K562 (cell line): Measurements from ENCODE around the gene ABCB10. TPM values are rescaled to one million over a fixed set of nuclear protein-coding genes. Genes with fewer than 3 reads are reported as not detected.

Source experiments
- ATAC-seq: fragments of 200-7000 bp; cut with Tn5 transposase; 3 replicates; pipeline ENCODE4 v1.9.1; 2020; ENCODE audit warnings: moderate library complexity
- BruUV-seq: library from RNA; stranded (reverse); fragments of 400-500 nt; replicated peaks from 2 replicates; lab custom pipeline; 2021; lab: Mats Ljungman, UMichigan
- CTCF ChIA-PET: fragments of 300-600 bp; formaldehyde crosslinking; extraction: SDS; loops from one replicate; lab custom pipeline; 2021; ENCODE audit warnings: low intra/inter-chr PET ratio; lab: Yijun Ruan, JAX
- POLR2A ChIA-PET: fragments of 300-600, 350-650 bp; sonication (Branson Sonifier 250); formaldehyde crosslinking; extraction: SDS; loops from one replicate; lab custom pipeline; 2021; ENCODE audit warnings: antibody characterized with exemption, inconsistent platforms; lab: Yijun Ruan, JAX
- DNase-seq, 4 experiments: peaks; one replicate each; pipeline versions ENCODE4 v3.0.0 to v3.0.0-alpha.2; 2011 to 2018; ENCODE audit warnings: low spot score in 3 of 4, mixed read lengths in 3 of 4; ENCODE audit errors: extremely low read depth in 1 of 4
- FAIRE-seq: peaks from 2 replicates; lab custom pipeline; 2011; peaks lifted over from hg19 to GRCh38; lab: Jason Lieb, UNC
- H2AFZ ChIP-seq: 2 replicates; pipeline ENCODE4 v1.6.0; 2011; ENCODE audit warnings: low read depth, low read length, control low read depth, inconsistent platforms
- H3K27ac ChIP-seq: fragments of 200-600 bp; 3 replicates; pipeline ENCODE4 v1.8.0; 2011; ENCODE audit warnings: low read depth, mild to moderate bottlenecking, control low read depth, inconsistent platforms, low read length, moderate library complexity, mixed read lengths; ENCODE audit errors: extremely low read depth
- H3K27me3 ChIP-seq, 2 experiments: fragments of 300-600 bp in 1 of 2; 2 replicates in 1 of 2; 3 replicates in 1 of 2; pipeline versions ENCODE4 v1.6.0 to v1.8.0; 2011; ENCODE audit warnings: inconsistent platforms in 2 of 2, low read length in 2 of 2, mild to moderate bottlenecking in 1 of 2, mixed read lengths in 1 of 2, moderate library complexity in 1 of 2; ENCODE audit not compliant: control insufficient read depth in 2 of 2, insufficient read depth in 2 of 2
- H3K36me3 ChIP-seq: fragments of 300-600 bp; 3 replicates; pipeline ENCODE4 v1.8.0; 2011; ENCODE audit warnings: mild to moderate bottlenecking, low read length, inconsistent platforms; ENCODE audit not compliant: control insufficient read depth, insufficient read depth
- H3K4me1 ChIP-seq, 2 experiments: fragments of 200-600 bp in 1 of 2; replicated peaks in 1 of 2; 2 replicates in 1 of 2; 3 replicates in 1 of 2; pipeline versions ENCODE4 v1.5.1 to v1.8.0; 2011; ENCODE audit warnings: inconsistent platforms in 2 of 2, low read length in 2 of 2, mild to moderate bottlenecking in 1 of 2, mixed read lengths in 1 of 2, moderate library complexity in 1 of 2; ENCODE audit not compliant: control insufficient read depth in 2 of 2, insufficient read depth in 2 of 2
- H3K4me2 ChIP-seq: 2 replicates; pipeline ENCODE4 v1.6.1; 2011; ENCODE audit warnings: low read length, control low read depth, inconsistent platforms, mixed read lengths; ENCODE audit not compliant: insufficient read depth
- H3K4me3 ChIP-seq: fragments of 200-600 bp; sonication (generic), shearing (Covaris generic); 2 replicates; pipeline ENCODE4 v1.5.1; 2016; ENCODE audit warnings: control low read depth, inconsistent platforms
- H3K79me2 ChIP-seq: fragments of 200-600 bp; 3 replicates; pipeline ENCODE4 v1.8.0; 2011; ENCODE audit warnings: low read length, inconsistent platforms; ENCODE audit not compliant: control insufficient read depth, insufficient read depth
- H3K9ac ChIP-seq, 2 experiments: 2 replicates each; pipeline versions ENCODE4 v1.6.0 to v1.6.1; 2011; ENCODE audit warnings: low read depth in 2 of 2, low read length in 2 of 2, control low read depth in 1 of 2, inconsistent platforms in 1 of 2, mild to moderate bottlenecking in 1 of 2, mixed read lengths in 1 of 2; ENCODE audit not compliant: insufficient read depth in 1 of 2
- H3K9me1 ChIP-seq: one replicate; pipeline ENCODE4 v1.6.0; 2011; ENCODE audit warnings: inconsistent platforms, mild to moderate bottlenecking, low read length, moderate library complexity; ENCODE audit not compliant: control insufficient read depth, insufficient read depth
- H3K9me3 ChIP-seq: replicated peaks from 2 replicates; pipeline ENCODE4 v1.5.1; 2011; ENCODE audit warnings: low read depth, low read length, inconsistent platforms; ENCODE audit not compliant: control insufficient read depth, insufficient read depth
- H4K20me1 ChIP-seq: replicated peaks from 2 replicates; pipeline ENCODE4 v1.6.1; 2011; ENCODE audit warnings: low read length, inconsistent platforms, mixed read lengths; ENCODE audit not compliant: control insufficient read depth, insufficient read depth
- GTF2E2 ChIP-seq: fragments of 200-800 bp; sonication (Bioruptor generic); IDR thresholded peaks from 2 replicates; pipeline ENCODE4 v1.6.1; 2016; ENCODE audit warnings: missing genetic modification characterization, missing compliant biosample characterization
- NR2F6 ChIP-seq: fragments of 450-650 bp; formaldehyde crosslinking; IDR thresholded peaks from 2 replicates; pipeline ENCODE4 v1.4.0; 2020; ENCODE audit warnings: mild to moderate bottlenecking
- PHTF2 ChIP-seq: fragments of 250-450 bp; sonication (Bioruptor Pico); IDR thresholded peaks from 2 replicates; pipeline ENCODE4 v1.5.0; 2021; ENCODE audit warnings: mild to moderate bottlenecking
- POLR3A ChIP-seq: IDR thresholded peaks from 2 replicates; pipeline ENCODE4 v1.6.1; 2011; ENCODE audit warnings: borderline replicate concordance, mild to moderate bottlenecking, moderate library complexity; ENCODE audit not compliant: insufficient read length, insufficient read depth; ENCODE audit errors: extremely low read depth
- SAFB2 ChIP-seq: fragments of 200-400 bp; formaldehyde crosslinking; IDR thresholded peaks from 2 replicates; pipeline ENCODE4 v1.6.1; 2018; ENCODE audit warnings: borderline replicate concordance, low read length, low read depth, moderate library complexity; ENCODE audit not compliant: severe bottlenecking
- YBX1 ChIP-seq: fragments of 450-650 bp; IDR thresholded peaks from 2 replicates; pipeline ENCODE4 v1.7.1; 2016; ENCODE audit warnings: mild to moderate bottlenecking
- ZC3H11A ChIP-seq: IDR thresholded peaks from 2 replicates; pipeline ENCODE4 v1.6.1; 2012; ENCODE audit warnings: low read depth, low read length, improper control_type of control experiment
- ZNF232 ChIP-seq: sonication (generic); formaldehyde crosslinking; IDR thresholded peaks from 2 replicates; pipeline ENCODE4 v1.8.0; 2022; ENCODE audit warnings: mild to moderate bottlenecking, missing genetic modification reagents
- ZNF444 ChIP-seq: fragments of 250-450 bp; sonication (Bioruptor Pico); IDR thresholded peaks from 2 replicates; pipeline ENCODE4 v1.4.0; 2020; ENCODE audit warnings: mild to moderate bottlenecking, moderate library complexity
- ZNF766 ChIP-seq: fragments of 200-800 bp; sonication (Bioruptor generic); conservative IDR thresholded peaks from 2 replicates; pipeline ENCODE4 v1.6.1; 2016; ENCODE audit warnings: missing genetic modification characterization, missing compliant biosample characterization
- in situ Hi-C: fragments of 300-500 bp; cut with MboI; formaldehyde crosslinking; loops from 4 replicates; pipeline ENCODE4 v1.15.0; 2018; ENCODE audit warnings: inconsistent platforms, mixed read lengths
- intact Hi-C: fragments of 100-400 bp; cut with micrococcal nuclease; formaldehyde crosslinking; loops from 2 replicates; pipeline ENCODE4 v1.14.2; 2022
- polyA plus RNA-seq, 8 experiments: library from polyadenylated mRNA; depleted of rRNA in 4 of 8; stranded (reverse) in 5 of 8; unstranded in 3 of 8; fragments of >200 nt; fragmentation: Nextera tagmentation in 2 of 8; fragmentation: Illumina TruSeq in 1 of 8; extraction: Ambion mirVana in 2 of 8; extraction: Trizol in 1 of 8; gene quantifications; 2 replicates each; pipeline versions ENCODE4 v1.2.1 to v1.2.3, GENCODE V29; 2011 to 2014; ENCODE audit warnings: inconsistent platforms in 1 of 8, missing spikeins in 1 of 8
- total RNA-seq, 7 experiments: library from RNA; depleted of rRNA in 6 of 7; stranded (reverse); fragments of >200 nt in 6 of 7; fragmentation: Illumina TruSeq in 2 of 7; extraction: Trizol in 2 of 7; gene quantifications; 2 replicates each; pipeline versions ENCODE4 v1.2.1 to v1.2.3, GENCODE V29; 2011 to 2021; ENCODE audit warnings: low replicate concordance in 1 of 7
- TF ChIP-seq, protein P1 (sequence below), 2 experiments: fragments of 450-650 bp; IDR thresholded peaks; 2 replicates each; pipeline ENCODE4 v1.6.1; 2016; ENCODE audit warnings: mild to moderate bottlenecking in 2 of 2, borderline replicate concordance in 1 of 2, low read depth in 1 of 2, moderate library complexity in 1 of 2
- TF ChIP-seq, protein P2 (sequence below): sonication (generic); formaldehyde crosslinking; IDR thresholded peaks from 2 replicates; pipeline ENCODE4 v1.8.0; 2022; ENCODE audit warnings: mild to moderate bottlenecking, low read depth, missing genetic modification reagents
- TF ChIP-seq, protein P3 (sequence below), 2 experiments: fragments of 450-650 bp in 1 of 2; sonication (generic) in 1 of 2; formaldehyde crosslinking; conservative IDR thresholded peaks; 2 replicates each; pipeline versions ENCODE4 v1.4.0 to v1.8.1; 2020 to 2022; ENCODE audit warnings: mild to moderate bottlenecking in 1 of 2, missing genetic modification reagents in 1 of 2

Gene ABCB10
- total and polyA plus RNA-seq, 9 of the 15 experiments (the other 6 are each of a cell fraction or from before 2014, with no cell fraction given), result 12.4 to 54.8 (median 36.4) TPM

DNA sequence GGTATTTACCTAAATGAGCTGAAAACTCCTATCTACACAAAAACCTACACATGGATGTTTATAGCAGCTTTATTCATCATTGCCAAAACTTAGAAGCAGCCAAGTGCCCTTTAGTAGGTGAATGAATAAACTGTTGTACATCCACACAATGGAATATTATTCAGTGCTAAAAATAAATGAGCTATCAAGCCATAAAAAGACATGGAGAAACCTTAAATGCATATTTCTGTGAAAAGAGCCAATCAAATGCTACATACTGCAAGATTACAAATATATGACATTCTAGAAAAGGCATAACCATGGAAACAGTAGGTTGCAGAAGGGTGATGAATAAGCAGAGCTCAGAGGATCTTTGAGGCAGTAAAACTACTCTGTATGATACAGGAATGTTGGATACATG is 23.3 kb downstream of the ABCB10 start:
- no peak for FAIRE-seq

More for the DNA sequence above, 23.3 kb downstream of the ABCB10 start:
- H3K4me2 ChIP-seq, result no peak overlapping the region
- H3K27ac ChIP-seq, result no peak overlapping the region
- CTCF ChIA-PET, result no interaction called here
- DNase-seq (no peak), ATAC-seq (no peak)
- H2AFZ ChIP-seq, result no peak overlapping the region
- TF ChIP-seq YBX1, result no peak
- TF ChIP-seq PHTF2, result no peak
- TF ChIP-seq ZNF766, result no peak
- TF ChIP-seq GTF2E2 (tag), result no peak
- TF ChIP-seq, protein P1, sequence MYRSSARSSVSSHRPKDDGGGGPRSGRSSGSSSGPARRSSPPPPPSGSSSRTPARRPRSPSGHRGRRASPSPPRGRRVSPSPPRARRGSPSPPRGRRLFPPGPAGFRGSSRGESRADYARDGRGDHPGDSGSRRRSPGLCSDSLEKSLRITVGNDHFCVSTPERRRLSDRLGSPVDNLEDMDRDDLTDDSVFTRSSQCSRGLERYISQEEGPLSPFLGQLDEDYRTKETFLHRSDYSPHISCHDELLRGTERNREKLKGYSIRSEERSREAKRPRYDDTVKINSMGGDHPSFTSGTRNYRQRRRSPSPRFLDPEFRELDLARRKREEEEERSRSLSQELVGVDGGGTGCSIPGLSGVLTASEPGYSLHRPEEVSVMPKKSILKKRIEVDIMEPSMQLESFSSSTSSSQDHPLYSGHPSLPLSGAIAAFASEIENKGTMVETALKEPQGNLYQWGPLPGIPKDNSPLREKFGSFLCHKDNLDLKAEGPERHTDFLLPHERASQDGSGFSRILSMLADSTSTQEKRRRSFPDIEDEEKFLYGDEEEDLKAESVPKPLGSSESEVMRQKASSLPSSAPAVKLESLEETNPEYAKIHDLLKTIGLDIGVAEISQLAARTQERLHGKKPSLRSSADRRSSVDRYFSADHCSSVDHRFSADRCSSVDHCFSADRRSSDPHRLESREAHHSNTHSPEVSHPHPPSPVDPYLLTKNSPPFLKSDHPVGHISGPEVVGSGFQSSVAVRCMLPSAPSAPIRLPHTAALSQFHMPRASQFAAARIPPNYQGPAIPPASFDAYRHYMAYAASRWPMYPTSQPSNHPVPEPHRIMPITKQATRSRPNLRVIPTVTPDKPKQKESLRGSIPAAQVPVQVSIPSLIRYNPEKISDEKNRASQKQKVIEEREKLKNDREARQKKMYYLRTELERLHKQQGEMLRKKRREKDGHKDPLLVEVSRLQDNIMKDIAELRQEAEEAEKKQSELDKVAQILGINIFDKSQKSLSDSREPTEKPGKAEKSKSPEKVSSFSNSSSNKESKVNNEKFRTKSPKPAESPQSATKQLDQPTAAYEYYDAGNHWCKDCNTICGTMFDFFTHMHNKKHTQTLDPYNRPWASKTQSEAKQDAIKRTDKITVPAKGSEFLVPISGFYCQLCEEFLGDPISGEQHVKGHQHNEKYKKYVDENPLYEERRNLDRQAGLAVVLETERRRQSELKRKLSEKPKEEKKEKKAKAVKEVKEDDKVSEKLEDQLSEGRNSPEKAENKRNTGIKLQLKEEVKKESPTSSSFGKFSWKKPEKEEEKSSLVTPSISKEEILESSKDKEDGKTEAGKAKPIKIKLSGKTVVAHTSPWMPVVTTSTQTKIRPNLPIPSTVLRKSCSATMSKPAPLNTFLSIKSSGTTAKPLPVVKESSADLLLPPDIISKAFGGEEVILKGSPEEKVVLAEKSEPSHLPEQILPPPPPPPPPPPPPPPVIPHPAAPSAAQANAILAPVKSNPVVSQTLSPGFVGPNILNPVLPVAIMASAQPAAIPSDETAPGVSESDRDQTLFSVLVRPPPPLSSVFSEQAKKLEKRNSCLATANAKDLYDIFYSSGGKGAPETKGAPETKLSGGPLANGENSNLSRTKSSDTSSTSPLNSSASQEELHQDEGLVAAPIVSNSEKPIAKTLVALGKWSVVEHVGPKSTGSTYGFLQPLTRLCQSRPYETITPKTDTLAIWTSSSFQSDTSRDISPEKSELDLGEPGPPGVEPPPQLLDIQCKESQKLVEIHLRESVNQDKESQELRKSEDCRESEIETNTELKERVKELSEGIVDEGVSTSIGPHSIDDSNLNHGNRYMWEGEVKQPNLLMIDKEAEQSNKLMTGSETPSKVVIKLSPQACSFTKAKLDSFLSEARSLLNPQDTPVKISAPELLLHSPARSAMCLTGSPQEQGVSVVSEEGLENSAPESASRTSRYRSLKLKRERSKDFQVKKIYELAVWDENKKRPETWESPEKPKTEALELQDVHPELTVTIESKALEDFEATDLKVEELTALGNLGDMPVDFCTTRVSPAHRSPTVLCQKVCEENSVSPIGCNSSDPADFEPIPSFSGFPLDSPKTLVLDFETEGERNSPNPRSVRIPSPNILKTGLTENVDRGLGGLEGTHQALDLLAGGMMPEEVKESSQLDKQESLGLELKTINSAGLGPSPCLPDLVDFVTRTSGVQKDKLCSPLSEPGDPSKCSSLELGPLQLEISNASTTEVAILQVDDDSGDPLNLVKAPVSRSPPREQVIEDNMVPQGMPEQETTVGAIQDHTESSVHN (IDR thresholded peaks at IDR 0.05; ENCODE audit: borderline replicate concordance in 1 of 2, low read depth in 1 of 2), result no peak
- TF ChIP-seq SAFB2, result no peak
- TF ChIP-seq, protein P2, sequence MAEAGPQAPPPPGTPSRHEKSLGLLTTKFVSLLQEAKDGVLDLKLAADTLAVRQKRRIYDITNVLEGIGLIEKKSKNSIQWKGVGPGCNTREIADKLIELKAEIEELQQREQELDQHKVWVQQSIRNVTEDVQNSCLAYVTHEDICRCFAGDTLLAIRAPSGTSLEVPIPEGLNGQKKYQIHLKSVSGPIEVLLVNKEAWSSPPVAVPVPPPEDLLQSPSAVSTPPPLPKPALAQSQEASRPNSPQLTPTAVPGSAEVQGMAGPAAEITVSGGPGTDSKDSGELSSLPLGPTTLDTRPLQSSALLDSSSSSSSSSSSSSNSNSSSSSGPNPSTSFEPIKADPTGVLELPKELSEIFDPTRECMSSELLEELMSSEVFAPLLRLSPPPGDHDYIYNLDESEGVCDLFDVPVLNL (CRISPR knock-in tag), result no peak
- no peak for TF ChIP-seq ZNF232 (CRISPR knock-in tag)
- TF ChIP-seq ZC3H11A, result no peak
- TF ChIP-seq, protein P3, sequence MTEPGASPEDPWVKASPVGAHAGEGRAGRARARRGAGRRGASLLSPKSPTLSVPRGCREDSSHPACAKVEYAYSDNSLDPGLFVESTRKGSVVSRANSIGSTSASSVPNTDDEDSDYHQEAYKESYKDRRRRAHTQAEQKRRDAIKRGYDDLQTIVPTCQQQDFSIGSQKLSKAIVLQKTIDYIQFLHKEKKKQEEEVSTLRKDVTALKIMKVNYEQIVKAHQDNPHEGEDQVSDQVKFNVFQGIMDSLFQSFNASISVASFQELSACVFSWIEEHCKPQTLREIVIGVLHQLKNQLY (CRISPR knock-in tag; conservative IDR thresholded peaks at IDR 0.05), result no peak
- no peak for TF ChIP-seq POLR3A
- TF ChIP-seq ZNF444 (CRISPR knock-in tag), result no peak
- no peak for TF ChIP-seq NR2F6 (CRISPR knock-in tag)
- in situ Hi-C loops, result no loop called here
- peaks cover 81% of the 10 kb centered on the region for H3K36me3 ChIP-seq
- no peaks in the 10 kb centered on the region for H4K20me1 ChIP-seq
- no peaks in the 10 kb centered on the region for H3K9me3 ChIP-seq
- intact Hi-C loops, result no loop called here
- H3K27me3 ChIP-seq, result no peaks in the 10 kb centered on the region
- no peaks in the 10 kb centered on the region for H3K79me2 ChIP-seq
- H3K9ac ChIP-seq, result no peak overlapping the region
- BruUV-seq, result no TSS peak
- H3K4me1 ChIP-seq, result no peaks in the 10 kb centered on the region
- POLR2A ChIA-PET, result interaction anchor here (1.2 to 2.6 kb wide), 3 partner anchors 8 to 27 kb away, joined by 3 to 10 read pairs (median 8); partner anchors contain the start of gene NUP133
- H3K4me3 ChIP-seq, result no peak overlapping the region
- H3K9me1 ChIP-seq, result no peaks in the 10 kb centered on the region
